Cardiac fibroblast (primary cell): ENCODE data around the gene RITA1.

Source experiments
- DNase-seq, 2 donors: peaks; one replicate each; pipeline versions ENCODE4 v3.0.0 to v3.0.0-alpha.2; 2010; ENCODE audit warnings: low read depth in 2 of 2
- H3K4me3 ChIP-seq, 2 donors: replicated peaks in 1 of 2; 1 replicate in 1 of 2; 2 replicates in 1 of 2; pipeline ENCODE4 v1.5.1; 2011; ENCODE audit warnings: low read depth in 2 of 2, low read length in 2 of 2, mild to moderate bottlenecking in 2 of 2, moderate library complexity in 1 of 2
- CTCF ChIP-seq: IDR thresholded peaks from one replicate; pipeline ENCODE4 v1.5.1; 2011; ENCODE audit warnings: low read depth, mild to moderate bottlenecking, low read length, inconsistent platforms

Gene RITA1

GRCh38 chr12:113196990-113197389 lies 11.5 kb downstream of the RITA1 start:
- no peak overlapping the region for H3K4me3 ChIP-seq
- DNase-seq, result peak; percentile 88 to 90
- peak; percentile 85 for TF ChIP-seq CTCF

GRCh38 chr12:113197518-113198077 lies 12.1 kb downstream of the RITA1 start:
- no peak for DNase-seq
- no peak for TF ChIP-seq CTCF
- no peak overlapping the region for H3K4me3 ChIP-seq

GRCh38 chr12:113198296-113198695 lies 12.8 kb downstream of the RITA1 start:
- H3K4me3 ChIP-seq, result no peak overlapping the region
- no peak for DNase-seq
- no peak for TF ChIP-seq CTCF

- TF ChIP-seq CTCF, result no peak
- H3K4me3 ChIP-seq, result no peak overlapping the region
- no peak for DNase-seq
Measured at GRCh38 chr12:113200021-113200797, 14.7 kb downstream of the RITA1 start.

- no peak for TF ChIP-seq CTCF
- no peak overlapping the region for H3K4me3 ChIP-seq
- DNase-seq, result no peak
Measured at GRCh38 chr12:113201187-113202177, 16.0 kb downstream of the RITA1 start.

GRCh38 chr12:113202300-113203075 lies 17.0 kb downstream of the RITA1 start:
- TF ChIP-seq CTCF, result no peak
- DNase-seq, result no peak
- no peak overlapping the region for H3K4me3 ChIP-seq
